WTC11 (cell line): ENCODE measurements around the gene CAMSAP1. TPM values are rescaled to one million over a fixed set of nuclear protein-coding genes. Genes with fewer than 3 reads are reported as not detected.

Experiments used
- ATAC-seq: fragments of 200-7000 bp; cut with Tn5 transposase; 2 replicates; pipeline ENCODE4 v1.10.0; 2021; ENCODE audit warnings: mild to moderate bottlenecking, moderate library complexity
- CTCF ChIA-PET: fragments of 300-600 bp; sonication (Branson Sonifier 250); formaldehyde crosslinking; loops from one replicate; lab custom pipeline; 2021; ENCODE audit warnings: antibody characterized with exemption; lab: Charles Lee
- POLR2A ChIA-PET: fragments of 350-600 bp; sonication (Branson Sonifier 250); formaldehyde crosslinking; loops from one replicate; lab custom pipeline; 2021; ENCODE audit warnings: antibody characterized with exemption; lab: Charles Lee
- DNase-seq: peaks from one replicate; pipeline ENCODE4 v3.0.0; 2021; ENCODE audit warnings: low spot score
- H3K27ac Mint-ChIP-seq: 2 replicates; pipeline ENCODE4 v1.8.0; 2021; ENCODE audit warnings: mixed read lengths
- H3K27me3 Mint-ChIP-seq: 2 replicates; pipeline ENCODE4 v1.8.0; 2021; ENCODE audit warnings: low read depth, mild to moderate bottlenecking, moderate library complexity, mixed read lengths
- H3K36me3 Mint-ChIP-seq: 2 replicates; pipeline ENCODE4 v1.8.0; 2021; ENCODE audit warnings: mixed read lengths
- H3K4me1 Mint-ChIP-seq: 2 replicates; pipeline ENCODE4 v1.8.0; 2022; ENCODE audit warnings: mixed read lengths
- H3K4me3 Mint-ChIP-seq: 2 replicates; pipeline ENCODE4 v1.8.0; 2021; ENCODE audit warnings: mild to moderate bottlenecking, moderate library complexity, mixed read lengths
- H3K9me3 Mint-ChIP-seq: 2 replicates; pipeline ENCODE4 v1.8.0; 2021; ENCODE audit warnings: mixed read lengths
- ELF4 ChIP-seq: sonication (generic); formaldehyde crosslinking; IDR thresholded peaks from 2 replicates; pipeline ENCODE4 v1.8.1; 2022; ENCODE audit warnings: low read depth, mild to moderate bottlenecking, moderate library complexity, missing genetic modification reagents
- EMX1 ChIP-seq: fragments of 250-450 bp; sonication (Bioruptor Pico); IDR thresholded peaks from 2 replicates; pipeline ENCODE4 v1.8.0; 2021; ENCODE audit warnings: mild to moderate bottlenecking
- ESRRA ChIP-seq: sonication (generic); formaldehyde crosslinking; IDR thresholded peaks from 2 replicates; pipeline ENCODE4 v1.8.1; 2022; ENCODE audit warnings: mild to moderate bottlenecking, missing genetic modification reagents, borderline replicate concordance
- FOXK1 ChIP-seq: sonication (generic); formaldehyde crosslinking; IDR thresholded peaks from 2 replicates; pipeline ENCODE4 v1.8.0; 2022; ENCODE audit warnings: mild to moderate bottlenecking, moderate library complexity, missing genetic modification reagents
- GRHL2 ChIP-seq: fragments of 250-450 bp; sonication (Bioruptor Pico); IDR thresholded peaks from 2 replicates; pipeline ENCODE4 v1.8.0; 2022; ENCODE audit warnings: mild to moderate bottlenecking, moderate library complexity; ENCODE audit not compliant: insufficient replicate concordance, severe bottlenecking
- GTF2I ChIP-seq: fragments of 250-450 bp; sonication (Bioruptor Pico); conservative IDR thresholded peaks from 2 replicates; pipeline ENCODE4 v1.4.0; 2021; ENCODE audit warnings: mild to moderate bottlenecking
- IRF2 ChIP-seq: sonication (generic); formaldehyde crosslinking; IDR thresholded peaks from 2 replicates; pipeline ENCODE4 v1.8.0; 2022; ENCODE audit warnings: low read depth, missing genetic modification reagents, borderline replicate concordance
- JUN ChIP-seq: sonication (generic); formaldehyde crosslinking; IDR thresholded peaks from 2 replicates; pipeline ENCODE4 v1.8.0; 2023; ENCODE audit warnings: mild to moderate bottlenecking, missing genetic modification reagents
- NR2C2 ChIP-seq: sonication (generic); formaldehyde crosslinking; IDR thresholded peaks from 2 replicates; pipeline ENCODE4 v1.8.0; 2022; ENCODE audit warnings: mild to moderate bottlenecking, missing genetic modification reagents
- NR3C1 ChIP-seq: sonication (generic); formaldehyde crosslinking; conservative IDR thresholded peaks from 2 replicates; pipeline ENCODE4 v1.8.1; 2023; ENCODE audit warnings: low read depth, mild to moderate bottlenecking, missing genetic modification reagents
- RELA ChIP-seq: sonication (generic); formaldehyde crosslinking; IDR thresholded peaks from 2 replicates; pipeline ENCODE4 v1.8.1; 2022; ENCODE audit warnings: missing genetic modification reagents, mild to moderate bottlenecking, borderline replicate concordance
- SMAD4 ChIP-seq: sonication (generic); formaldehyde crosslinking; IDR thresholded peaks from 2 replicates; pipeline ENCODE4 v1.8.0; 2022; ENCODE audit warnings: mild to moderate bottlenecking, missing genetic modification reagents
- TP53 ChIP-seq: sonication (generic); formaldehyde crosslinking; IDR thresholded peaks from 2 replicates; pipeline ENCODE4 v1.8.1; 2023; ENCODE audit warnings: mild to moderate bottlenecking, missing genetic modification reagents
- ZNF232 ChIP-seq: sonication (generic); formaldehyde crosslinking; IDR thresholded peaks from 2 replicates; pipeline ENCODE4 v1.8.0; 2022; ENCODE audit warnings: mild to moderate bottlenecking, missing genetic modification reagents
- ZNF423 ChIP-seq: fragments of 250-450 bp; sonication (Bioruptor Pico); IDR thresholded peaks from 2 replicates; pipeline ENCODE4 v2.1.2; 2022; ENCODE audit warnings: mild to moderate bottlenecking, moderate library complexity
- total RNA-seq: library from RNA; stranded (reverse); gene quantifications from 3 replicates; pipeline ENCODE4 v1.2.3, GENCODE V29; 2021
- TF ChIP-seq, protein P1 (sequence below): sonication (generic); formaldehyde crosslinking; IDR thresholded peaks from 2 replicates; pipeline ENCODE4 v1.8.1; 2022; ENCODE audit warnings: low read depth, missing genetic modification reagents, borderline replicate concordance
- TF ChIP-seq, protein P2 (sequence below): sonication (generic); formaldehyde crosslinking; IDR thresholded peaks from 2 replicates; pipeline ENCODE4 v1.8.1; 2022; ENCODE audit warnings: mild to moderate bottlenecking, moderate library complexity, missing genetic modification reagents
- TF ChIP-seq, protein P3 (sequence below): sonication (generic); formaldehyde crosslinking; IDR thresholded peaks from 2 replicates; pipeline ENCODE4 v1.8.1; 2022; ENCODE audit warnings: missing genetic modification reagents, borderline replicate concordance
- TF ChIP-seq, protein P4 (sequence below): fragments of 250-450 bp; sonication (Bioruptor Pico); IDR thresholded peaks from 2 replicates; pipeline ENCODE4 v1.9.0; 2021; ENCODE audit warnings: mild to moderate bottlenecking
- TF ChIP-seq, protein P5 (sequence below): sonication (generic); formaldehyde crosslinking; IDR thresholded peaks from 2 replicates; pipeline ENCODE4 v1.8.1; 2023; ENCODE audit warnings: mild to moderate bottlenecking, missing genetic modification reagents

CAMSAP1 gene
- total RNA-seq, 1 experiment from 2014 or later, result 40.5 TPM

DNA sequence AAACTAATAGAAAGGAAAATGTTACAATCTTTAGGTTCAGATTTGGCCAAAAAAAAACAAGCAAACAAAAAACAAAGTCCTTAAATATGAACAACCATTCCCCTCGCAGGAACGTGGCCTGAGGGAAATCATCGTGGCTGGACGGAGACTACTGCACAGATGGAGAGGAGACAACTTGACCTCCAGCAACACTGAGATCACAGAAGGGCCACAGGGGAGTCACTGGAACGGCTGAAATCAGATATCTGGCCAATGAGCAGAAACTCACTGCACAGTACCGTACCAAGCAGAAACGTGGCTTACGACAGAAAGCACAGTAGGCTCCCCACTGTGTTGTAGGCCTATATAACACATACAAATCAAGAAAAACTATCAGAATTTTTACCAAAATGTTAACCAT, 27.7 kb downstream of the CAMSAP1 start:
- no peak for DNase-seq
- CTCF ChIA-PET, result no interaction called here
- TF ChIP-seq GRHL2 (no peak), JUN (CRISPR knock-in tag) (no peak), TP53 (CRISPR knock-in tag) (no peak)
- TF ChIP-seq, protein P1, sequence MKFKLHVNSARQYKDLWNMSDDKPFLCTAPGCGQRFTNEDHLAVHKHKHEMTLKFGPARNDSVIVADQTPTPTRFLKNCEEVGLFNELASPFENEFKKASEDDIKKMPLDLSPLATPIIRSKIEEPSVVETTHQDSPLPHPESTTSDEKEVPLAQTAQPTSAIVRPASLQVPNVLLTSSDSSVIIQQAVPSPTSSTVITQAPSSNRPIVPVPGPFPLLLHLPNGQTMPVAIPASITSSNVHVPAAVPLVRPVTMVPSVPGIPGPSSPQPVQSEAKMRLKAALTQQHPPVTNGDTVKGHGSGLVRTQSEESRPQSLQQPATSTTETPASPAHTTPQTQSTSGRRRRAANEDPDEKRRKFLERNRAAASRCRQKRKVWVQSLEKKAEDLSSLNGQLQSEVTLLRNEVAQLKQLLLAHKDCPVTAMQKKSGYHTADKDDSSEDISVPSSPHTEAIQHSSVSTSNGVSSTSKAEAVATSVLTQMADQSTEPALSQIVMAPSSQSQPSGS (CRISPR knock-in tag), result no peak
- TF ChIP-seq, protein P2, sequence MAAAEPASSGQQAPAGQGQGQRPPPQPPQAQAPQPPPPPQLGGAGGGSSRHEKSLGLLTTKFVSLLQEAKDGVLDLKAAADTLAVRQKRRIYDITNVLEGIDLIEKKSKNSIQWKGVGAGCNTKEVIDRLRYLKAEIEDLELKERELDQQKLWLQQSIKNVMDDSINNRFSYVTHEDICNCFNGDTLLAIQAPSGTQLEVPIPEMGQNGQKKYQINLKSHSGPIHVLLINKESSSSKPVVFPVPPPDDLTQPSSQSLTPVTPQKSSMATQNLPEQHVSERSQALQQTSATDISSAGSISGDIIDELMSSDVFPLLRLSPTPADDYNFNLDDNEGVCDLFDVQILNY (CRISPR knock-in tag), result no peak
- Mint-ChIP-seq H3K9me3 (no peaks in the 10 kb centered on the region), H3K4me3 (no peak overlapping the region), H3K36me3 (peaks cover 11% of the 10 kb centered on the region), H3K27ac (peak overlapping the region; percentile 86), H3K27me3 (no peaks in the 10 kb centered on the region), H3K4me1 (peaks cover 55% of the 10 kb centered on the region)
- no peak for ATAC-seq
- POLR2A ChIA-PET, result no interaction called here

DNA sequence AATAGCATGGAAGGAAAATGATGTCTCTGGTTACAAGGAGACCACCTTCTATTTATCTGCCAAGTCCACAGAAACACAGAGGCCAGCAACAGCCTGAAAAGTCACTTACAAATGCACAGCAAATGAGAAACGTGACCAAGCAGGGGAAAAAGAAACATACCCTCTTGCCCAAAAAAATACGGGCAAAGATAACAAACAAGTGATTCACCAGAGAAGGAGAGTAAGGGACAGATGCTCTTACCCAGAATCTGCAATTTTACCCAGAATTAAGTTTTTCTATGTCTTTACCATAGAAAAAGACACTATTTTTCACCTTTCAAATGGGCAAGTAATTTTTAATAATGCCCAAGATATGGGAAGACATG, 28.1 kb downstream of the CAMSAP1 start:
- H3K4me3 Mint-ChIP-seq, result no peak overlapping the region
- no peak for TF ChIP-seq EMX1 (CRISPR knock-in tag)
- TF ChIP-seq, all 79 proteins: peak for 0
- Mint-ChIP-seq H3K36me3 (peaks cover 11% of the 10 kb centered on the region), H3K9me3 (no peaks in the 10 kb centered on the region), H3K4me1 (peaks cover 50% of the 10 kb centered on the region), H3K27ac (peak overlapping the region; percentile 86; the same call in 1 of the 2 replicates), H3K27me3 (no peaks in the 10 kb centered on the region)
- CTCF ChIA-PET, result interaction anchor here (1.6 kb wide), 1 partner anchor 81 kb away, joined by 3 read pairs; no protein-coding TSS in a partner anchor
- DNase-seq (no peak), ATAC-seq (no peak)
- POLR2A ChIA-PET, result no interaction called here

DNA sequence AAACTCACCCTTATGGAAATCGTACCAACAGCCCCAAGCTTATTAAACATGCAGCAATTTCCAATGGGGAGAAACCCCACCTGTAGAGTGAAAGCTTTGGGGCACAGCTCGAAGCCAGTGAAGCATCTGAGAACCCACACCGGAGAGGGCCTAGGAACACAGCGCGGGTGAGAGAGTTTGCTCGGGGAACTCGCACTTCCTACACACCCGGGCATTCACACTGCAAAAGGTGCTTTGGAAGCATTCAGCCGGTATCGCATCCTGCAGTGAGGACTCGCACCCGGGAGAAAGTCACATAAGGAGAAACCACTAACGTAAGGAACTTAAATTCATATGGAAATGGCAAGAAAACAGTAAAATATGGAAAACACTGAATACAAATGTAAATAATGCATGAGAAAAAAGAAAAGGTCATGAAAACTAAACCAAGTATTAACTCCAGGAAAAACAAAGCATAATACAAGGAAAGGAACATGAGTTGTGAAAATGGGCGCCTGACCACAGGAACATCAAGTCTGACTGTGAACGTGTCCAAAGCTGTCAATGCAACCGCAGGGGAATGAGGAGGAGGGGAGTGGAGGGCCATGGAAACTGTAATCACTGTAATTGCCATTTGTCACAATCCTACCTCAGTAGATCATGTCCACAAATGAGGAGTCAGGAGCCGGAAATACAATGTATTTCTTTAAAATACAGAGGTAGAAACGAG, 28.7 kb downstream of the CAMSAP1 start:
- Mint-ChIP-seq H3K9me3 (no peaks in the 10 kb centered on the region), H3K27me3 (no peaks in the 10 kb centered on the region), H3K4me1 (peaks cover 50% of the 10 kb centered on the region)
- no peak for DNase-seq
- POLR2A ChIA-PET, result no interaction called here
- TF ChIP-seq IRF2 (no peak), ZNF423 (no peak), ESRRA (no peak), FOXK1 (CRISPR knock-in tag) (no peak), ELF4 (no peak), NR2C2 (CRISPR knock-in tag) (no peak), RELA (CRISPR knock-in tag) (no peak), SMAD4 (no peak), ZNF232 (CRISPR knock-in tag) (no peak), NR3C1 (CRISPR knock-in tag) (no peak), GTF2I (CRISPR knock-in tag) (no peak)
- TF ChIP-seq, protein P3, sequence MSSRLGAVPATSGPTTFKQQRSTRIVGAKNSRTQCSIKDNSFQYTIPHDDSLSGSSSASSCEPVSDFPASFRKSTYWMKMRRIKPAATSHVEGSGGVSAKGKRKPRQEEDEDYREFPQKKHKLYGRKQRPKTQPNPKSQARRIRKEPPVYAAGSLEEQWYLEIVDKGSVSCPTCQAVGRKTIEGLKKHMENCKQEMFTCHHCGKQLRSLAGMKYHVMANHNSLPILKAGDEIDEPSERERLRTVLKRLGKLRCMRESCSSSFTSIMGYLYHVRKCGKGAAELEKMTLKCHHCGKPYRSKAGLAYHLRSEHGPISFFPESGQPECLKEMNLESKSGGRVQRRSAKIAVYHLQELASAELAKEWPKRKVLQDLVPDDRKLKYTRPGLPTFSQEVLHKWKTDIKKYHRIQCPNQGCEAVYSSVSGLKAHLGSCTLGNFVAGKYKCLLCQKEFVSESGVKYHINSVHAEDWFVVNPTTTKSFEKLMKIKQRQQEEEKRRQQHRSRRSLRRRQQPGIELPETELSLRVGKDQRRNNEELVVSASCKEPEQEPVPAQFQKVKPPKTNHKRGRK, result no peak
- TF ChIP-seq, protein P4, sequence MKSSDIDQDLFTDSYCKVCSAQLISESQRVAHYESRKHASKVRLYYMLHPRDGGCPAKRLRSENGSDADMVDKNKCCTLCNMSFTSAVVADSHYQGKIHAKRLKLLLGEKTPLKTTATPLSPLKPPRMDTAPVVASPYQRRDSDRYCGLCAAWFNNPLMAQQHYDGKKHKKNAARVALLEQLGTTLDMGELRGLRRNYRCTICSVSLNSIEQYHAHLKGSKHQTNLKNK (CRISPR knock-in tag), result no peak
- TF ChIP-seq, protein P5, sequence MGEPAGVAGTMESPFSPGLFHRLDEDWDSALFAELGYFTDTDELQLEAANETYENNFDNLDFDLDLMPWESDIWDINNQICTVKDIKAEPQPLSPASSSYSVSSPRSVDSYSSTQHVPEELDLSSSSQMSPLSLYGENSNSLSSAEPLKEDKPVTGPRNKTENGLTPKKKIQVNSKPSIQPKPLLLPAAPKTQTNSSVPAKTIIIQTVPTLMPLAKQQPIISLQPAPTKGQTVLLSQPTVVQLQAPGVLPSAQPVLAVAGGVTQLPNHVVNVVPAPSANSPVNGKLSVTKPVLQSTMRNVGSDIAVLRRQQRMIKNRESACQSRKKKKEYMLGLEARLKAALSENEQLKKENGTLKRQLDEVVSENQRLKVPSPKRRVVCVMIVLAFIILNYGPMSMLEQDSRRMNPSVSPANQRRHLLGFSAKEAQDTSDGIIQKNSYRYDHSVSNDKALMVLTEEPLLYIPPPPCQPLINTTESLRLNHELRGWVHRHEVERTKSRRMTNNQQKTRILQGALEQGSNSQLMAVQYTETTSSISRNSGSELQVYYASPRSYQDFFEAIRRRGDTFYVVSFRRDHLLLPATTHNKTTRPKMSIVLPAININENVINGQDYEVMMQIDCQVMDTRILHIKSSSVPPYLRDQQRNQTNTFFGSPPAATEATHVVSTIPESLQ, result no peak
- TF ChIP-seq, all 79 proteins: peak for 0
- ATAC-seq, result peak; percentile 46
- H3K27ac Mint-ChIP-seq, result peak overlapping the region; percentile 78
- H3K4me3 Mint-ChIP-seq, result no peak overlapping the region
- H3K36me3 Mint-ChIP-seq, result peaks cover 11% of the 10 kb centered on the region
- CTCF ChIA-PET, result interaction anchor here (0.6 to 1.6 kb wide), 3 partner anchors 10 to 81 kb away, joined by 3 to 7 read pairs (median 3); no protein-coding TSS in a partner anchor
